ENCODE results near the gene ZMIZ1.

Gene ZMIZ1

DNA sequence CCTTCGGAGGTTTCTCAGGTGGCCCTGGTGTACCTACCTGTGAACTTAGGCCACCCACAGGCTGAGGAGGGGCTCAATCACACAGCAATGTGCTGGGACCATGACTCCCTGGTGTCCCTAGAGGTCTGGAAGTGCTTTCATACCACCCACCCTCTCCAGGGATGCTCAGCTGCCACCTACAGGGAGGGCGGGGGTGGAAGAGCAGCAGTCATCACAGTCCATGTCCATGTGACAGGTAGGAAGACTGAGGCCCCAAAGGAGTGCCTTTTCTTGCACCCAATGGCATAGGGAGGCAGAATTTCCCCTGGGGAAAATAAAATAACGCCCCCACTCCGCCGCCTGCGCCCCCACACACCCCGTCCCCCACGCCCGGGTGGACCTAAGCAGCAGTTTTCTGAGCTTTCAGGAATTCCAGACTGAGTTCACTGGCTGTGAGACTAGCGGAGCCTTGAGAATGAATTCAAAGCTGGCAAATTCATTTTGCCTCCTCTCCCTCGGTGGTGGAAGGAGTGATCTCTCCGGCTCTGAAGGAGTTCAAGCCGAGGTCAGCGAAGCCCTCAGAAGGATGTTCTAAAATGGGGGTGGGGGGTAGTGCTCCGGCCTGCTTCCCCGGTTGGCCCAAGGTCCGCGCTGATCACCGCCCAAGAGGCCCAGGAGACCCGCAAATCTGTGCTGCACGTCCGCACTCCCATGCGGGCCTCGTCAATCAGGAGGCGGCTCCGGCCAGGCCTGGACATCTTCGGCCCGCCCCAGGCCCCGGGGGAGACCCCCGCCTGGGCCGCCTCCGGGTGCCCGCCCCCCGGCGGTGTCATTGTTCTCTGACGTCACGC, 2.1 kb upstream of the ZMIZ1 start:
- no peak for DNase-seq (ENCODE audit: low read depth)

DNA sequence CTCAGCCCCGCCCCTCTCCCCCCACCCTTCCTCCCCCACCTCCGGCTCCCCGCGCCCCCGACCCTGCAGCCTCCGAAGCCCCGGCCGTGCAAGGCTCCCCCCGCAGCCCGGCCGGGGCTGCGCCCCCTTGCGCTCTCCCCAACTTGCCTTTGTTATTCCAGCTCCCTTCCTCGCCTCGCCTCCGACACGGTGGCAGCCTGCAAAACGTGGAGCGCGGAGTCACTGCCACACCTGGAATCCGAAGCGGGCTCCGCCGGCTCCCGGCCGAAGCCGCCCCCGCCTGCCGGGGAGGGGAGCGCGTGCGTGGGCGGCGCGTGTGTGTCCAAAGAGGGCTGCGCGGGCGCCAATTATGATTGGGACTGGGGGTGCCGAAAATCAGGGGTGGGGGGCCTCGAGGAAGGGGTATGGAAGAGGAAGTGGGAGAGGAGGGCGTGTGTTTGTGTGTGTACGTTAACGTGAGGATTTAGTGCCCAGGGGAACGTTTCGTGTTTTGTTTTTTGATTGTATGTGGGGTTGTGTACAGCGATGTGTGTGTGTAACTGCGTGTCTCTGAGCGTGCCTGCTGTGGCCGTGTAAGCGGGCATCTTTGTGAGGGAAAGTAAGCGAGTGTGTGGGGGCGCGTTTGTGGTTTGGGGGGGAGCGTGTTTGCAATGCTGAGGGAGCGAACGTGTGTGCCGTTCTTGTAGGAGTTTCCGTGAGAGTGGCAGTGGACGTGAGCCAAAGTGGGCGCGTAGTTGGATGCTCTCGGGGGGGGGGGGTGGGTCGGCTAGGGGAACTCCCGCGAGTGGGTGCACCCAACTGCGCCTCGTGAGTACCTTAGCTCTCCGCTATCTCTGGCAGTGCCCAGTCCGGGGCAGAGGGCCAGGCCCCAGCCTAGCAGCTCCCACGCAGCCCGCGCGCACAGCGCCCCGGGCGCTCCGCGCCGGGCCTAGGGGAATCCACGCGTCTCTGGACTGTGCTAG, 1.2 kb upstream of the ZMIZ1 start:
- peak; percentile 70 for DNase-seq (ENCODE audit: low read depth)

DNA sequence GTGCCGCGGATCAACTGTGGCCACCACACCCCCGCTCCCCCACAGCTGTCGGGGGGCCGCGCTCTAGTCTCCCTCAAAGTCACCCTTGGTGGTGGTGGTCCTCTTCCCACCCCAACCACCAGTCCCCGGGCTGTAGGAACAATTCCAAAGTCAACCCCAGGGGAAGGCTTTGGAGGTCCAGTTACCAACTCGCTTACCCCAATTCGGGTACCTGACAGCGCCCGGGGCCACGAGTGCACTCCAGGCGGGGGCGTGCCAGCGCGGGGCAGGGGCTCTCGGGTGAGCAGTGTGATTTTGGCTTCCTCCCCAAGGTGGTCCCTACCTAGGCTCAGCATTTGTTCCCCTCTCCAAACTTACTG, 584 bp upstream of the ZMIZ1 start:
- no peak for DNase-seq (ENCODE audit: low read depth)

DNA sequence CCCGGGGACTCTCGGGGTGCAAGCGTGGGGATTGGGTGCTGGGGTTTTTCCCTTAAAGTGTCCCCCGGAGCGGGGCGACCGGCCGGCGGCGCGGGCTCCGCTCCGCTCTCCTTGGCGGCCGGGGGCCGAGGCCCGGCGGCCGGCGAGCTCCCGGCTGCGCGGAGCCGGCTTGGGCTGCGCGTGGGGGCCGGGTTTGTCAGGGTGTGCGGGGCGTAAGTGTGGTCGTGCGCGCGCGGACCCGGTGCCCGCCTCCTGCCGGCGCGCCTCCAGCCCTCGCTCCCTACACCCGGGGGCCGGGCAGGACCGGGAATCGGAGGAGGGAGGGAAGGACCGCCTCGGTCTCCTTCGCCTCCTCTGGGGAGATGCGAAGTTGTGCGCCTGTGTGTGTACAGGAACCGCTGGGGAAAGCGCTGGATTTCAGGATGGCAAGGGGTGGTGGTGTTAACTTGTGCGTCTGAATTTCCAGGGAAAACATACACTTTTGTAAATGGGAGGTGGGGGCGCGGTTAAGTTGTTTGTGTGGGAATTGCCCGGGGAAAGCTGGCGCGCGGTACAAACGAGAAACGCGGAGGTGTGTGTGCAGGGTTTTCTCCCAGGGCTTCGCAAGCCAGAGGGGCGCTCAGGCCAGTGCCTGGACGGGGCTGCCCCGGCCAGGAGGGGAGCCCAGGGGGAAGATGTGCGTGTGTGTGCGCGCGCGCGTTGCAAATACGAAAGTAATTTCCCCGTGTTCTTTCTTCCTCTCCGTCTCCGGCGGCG, 737 bp downstream of the ZMIZ1 start:
- DNase-seq (ENCODE audit: low read depth) = no peak

DNA sequence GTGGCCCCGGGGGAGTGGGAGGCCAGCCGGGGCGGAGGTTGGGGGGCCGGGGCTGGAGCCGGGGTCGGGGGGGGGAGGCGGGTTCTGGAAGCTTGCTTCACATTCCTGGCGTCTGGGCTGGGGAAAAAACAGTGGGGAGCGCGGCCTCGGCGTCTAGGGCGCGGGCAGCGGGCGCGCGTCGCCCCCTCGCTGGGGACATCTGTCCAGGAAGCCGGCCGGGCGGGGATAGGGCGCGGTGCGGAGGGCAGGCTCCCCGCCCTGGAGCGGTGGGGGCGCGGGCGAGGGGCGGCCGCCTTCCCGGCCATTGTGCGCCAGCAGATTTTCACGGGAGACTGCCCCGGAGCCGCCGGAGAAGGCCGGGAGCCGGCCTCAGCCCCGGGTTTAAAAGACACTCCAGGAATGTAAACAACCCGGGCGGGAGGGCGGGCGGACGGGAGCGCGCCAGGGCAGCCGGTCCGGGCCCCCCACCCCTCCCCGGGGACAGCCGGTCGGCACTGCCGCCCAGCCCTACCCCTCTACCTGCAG, 1.4 kb downstream of the ZMIZ1 start:
- DNase-seq (ENCODE audit: low read depth) = no peak

DNA sequence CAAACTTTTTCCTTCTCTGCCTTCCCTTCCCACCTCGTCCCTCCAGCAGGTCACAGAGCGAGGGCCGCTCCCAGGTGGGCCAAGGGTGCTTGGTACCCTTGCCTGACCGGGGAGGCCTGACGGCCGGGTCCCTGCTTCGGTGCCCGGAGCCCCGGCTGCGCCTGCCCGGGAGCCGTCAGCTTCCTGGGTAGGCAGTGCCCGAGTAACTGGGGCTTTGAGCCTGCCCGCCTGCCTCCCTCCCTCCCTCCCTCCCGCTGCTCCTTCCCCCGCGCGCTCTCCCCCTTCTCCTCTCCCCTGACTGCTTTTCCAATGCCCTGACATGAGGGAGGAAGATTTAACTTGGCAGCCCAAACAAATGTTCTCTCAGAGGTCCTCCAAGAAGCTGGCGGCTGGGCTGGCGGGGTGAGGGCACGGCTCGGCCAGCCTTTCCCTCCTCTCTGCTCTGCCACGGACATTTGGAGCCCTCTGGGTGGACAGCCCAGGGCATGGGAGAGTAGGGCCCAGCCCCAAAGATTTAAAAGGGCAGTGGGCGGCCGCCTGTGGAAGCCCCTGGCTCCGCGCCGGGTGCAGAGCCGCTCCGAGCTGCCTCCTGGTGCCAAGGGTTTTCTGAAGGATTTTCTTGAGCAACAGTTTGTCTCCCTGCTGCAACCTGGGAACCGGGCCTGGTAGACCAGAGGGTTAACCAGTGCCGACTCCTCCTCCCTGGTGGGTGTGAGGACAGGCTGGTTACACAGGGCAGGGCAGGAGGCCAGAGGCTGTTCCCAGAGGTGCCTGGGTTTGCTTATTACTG, 2.0 kb downstream of the ZMIZ1 start:
- no peak for DNase-seq (ENCODE audit: low read depth)

DNA sequence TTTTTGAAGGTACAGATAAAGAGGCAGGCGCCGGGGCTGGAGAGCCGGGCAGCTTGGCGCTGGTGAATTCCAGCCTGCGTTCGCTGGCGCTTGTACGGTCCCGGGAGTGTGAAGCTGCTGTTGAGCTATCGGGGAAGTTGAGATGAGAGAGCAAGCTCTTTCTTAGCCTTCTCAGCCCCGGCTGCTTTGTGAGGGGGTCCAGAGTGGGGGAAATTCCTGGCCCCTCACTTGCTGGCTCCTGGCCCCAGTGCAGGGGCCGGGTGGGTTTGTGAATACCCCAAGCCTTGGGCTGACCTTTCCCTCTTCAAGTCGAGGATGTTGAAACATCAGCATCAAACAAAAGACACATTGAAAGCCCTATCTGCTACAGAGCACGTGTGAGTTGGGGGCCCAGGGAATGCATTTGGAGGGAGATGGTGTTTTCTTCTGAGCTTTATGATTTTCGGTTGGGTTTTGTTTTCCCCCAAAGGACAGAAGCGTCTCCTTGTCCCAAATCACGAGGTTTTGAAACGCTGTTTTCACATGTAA, 2.7 kb downstream of the ZMIZ1 start:
- no peak for DNase-seq (ENCODE audit: low read depth)

DNA sequence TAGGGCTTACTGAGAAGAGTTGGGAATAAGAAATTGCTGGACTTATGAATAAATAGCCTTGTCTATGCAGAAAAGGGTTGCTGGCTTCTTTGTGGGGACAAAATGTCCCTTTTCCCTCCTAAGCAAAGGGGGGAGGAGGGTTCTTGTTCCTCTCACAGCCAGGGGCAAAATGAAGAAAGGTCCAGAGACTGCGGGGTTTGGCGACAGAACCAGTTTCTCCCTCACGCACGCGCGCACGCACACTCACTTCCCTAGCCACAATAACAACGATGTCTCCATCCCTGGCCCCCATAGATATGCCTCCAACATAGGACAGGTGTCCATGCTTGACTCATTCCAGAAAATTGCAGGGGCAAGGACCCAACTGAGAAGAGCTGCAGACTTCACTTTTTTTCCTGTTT, 3.3 kb downstream of the ZMIZ1 start:
- no peak for DNase-seq (ENCODE audit: low read depth)

DNA sequence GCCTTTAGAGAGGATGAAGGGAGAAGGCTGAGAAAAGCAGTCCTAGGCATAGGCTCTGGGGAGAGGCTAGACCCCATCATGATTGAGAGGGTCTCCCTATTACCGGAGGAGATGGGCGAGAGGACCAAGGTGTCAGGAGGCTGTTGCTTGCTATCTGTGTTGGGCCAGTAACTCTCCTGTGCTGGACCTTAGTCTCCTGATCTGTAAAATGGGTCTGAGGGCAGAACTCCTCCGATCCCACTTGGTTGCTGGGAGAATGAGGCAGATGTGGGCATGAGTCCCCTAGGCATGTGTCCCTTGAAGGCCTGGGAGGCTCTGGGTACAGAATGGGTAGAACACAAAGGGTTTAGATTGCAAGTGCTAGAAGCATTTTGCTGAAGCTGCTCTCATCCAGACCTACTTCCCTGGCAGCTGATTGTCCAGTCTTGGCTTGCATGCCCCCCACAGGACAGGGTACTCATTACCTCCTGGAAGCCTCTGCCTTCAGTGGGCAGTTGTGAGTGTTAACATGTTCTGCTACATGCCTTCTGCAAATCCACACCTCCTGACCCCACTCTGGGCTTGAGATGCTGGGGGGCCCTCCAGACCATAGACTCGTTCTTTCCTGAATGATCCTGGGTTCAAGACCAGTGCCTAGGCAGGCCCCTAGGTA, 4.4 kb downstream of the ZMIZ1 start:
- no peak for DNase-seq (ENCODE audit: low read depth)

DNA sequence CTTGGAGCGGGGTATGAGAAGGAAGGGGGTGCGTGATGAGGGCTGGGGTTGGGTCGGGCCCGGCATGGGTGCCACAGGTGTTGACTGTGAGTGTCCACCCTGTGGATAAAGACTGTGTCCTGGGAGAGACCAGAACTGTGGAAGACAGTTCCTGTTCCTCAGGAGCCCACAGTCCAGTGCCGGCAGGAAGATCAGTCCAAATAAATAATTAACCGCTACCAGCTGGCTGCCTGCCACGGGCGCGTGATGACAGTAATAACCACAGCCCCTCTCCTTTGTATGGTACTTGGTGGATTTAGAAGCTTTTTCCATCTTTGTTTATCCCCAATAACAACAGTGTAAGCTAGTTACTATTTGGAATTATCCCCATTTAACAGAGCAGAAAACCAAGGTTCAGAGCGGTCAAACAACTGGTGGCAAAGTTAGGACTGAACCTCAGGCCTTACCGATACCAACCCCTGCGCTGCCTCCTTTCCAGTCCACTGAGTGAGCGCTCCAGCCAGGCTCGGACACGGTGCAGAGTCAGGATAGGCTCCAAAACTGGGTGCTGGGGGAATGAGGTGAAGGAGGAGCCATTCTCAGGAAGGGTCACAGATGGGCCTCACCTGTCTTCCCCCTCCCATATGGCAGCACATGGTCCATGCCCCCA, 5.1 kb downstream of the ZMIZ1 start:
- no peak for DNase-seq (ENCODE audit: low read depth)

DNA sequence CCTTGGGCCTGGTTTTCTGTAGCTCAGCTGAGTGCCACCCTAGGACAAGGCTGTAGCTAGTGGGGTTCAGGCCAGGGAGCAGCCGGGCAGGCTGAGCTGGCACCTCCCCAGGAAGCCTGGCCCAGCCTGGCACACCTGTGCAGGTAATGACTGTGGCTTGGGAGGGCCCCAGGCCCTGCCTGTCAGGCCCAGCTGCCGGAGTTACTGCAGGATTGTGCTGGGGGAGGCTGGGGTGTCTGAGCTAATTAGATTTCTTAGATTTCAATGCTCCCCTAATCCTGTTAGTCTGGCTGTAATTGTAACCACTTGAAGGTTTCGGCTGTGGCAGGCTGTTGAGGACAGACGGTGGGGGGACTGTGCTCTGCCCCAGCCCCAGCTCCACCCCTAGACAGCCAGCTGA, 6.0 kb downstream of the ZMIZ1 start:
- no peak for DNase-seq (ENCODE audit: low read depth)

DNA sequence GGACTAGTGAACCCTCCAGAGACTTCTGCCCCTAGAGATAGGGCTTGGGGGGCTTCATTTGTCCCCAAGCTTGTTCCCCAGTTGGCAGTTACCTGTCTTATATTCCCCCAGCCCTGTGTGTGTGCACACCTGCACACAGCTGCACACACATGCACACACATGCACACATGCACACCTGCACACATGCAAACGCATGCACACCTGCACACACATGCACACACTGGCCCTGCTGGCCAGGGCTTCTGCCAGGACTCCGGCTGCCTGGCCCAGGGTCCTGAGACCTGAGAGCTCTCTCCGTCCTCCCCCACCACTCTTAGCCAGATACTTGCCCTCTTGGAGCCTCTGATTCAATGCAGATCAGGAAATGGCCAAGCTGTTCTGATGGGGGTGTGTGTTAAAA, 6.7 kb downstream of the ZMIZ1 start:
- no peak for DNase-seq (ENCODE audit: low read depth)

DNA sequence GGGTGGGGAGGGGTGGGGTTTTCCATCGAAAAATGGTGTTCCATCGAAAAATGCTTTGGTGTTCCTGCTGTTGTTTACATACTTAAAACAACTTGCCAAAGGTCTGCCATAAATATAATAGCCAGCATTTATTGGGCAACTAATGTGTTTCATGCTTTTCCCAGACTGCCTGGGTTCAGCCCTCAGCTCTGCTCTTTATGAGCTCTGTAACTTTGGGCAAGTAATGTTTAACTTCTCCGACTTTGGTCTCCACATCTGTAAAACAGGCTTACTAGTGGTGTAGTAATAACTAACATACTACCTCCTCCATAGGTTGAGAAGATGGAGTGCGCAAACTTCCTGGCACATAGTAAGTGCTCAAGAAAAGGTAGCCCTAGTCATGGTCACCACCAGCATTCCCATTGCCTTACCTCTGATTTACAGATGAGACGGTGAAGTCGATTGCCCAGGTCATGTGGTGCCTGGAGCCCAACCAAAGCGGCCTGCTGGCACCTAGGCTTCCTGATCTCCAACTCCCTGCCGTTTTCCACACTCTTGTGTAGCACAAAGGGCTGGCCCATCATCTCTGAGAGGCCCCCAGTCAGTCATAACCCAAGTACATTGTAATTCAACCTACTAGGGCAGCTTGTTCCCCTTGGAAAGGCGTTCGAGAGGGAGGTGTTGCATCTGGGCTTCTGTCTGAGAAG, 8.9 kb downstream of the ZMIZ1 start:
- DNase-seq (ENCODE audit: low read depth) = no peak

DNA sequence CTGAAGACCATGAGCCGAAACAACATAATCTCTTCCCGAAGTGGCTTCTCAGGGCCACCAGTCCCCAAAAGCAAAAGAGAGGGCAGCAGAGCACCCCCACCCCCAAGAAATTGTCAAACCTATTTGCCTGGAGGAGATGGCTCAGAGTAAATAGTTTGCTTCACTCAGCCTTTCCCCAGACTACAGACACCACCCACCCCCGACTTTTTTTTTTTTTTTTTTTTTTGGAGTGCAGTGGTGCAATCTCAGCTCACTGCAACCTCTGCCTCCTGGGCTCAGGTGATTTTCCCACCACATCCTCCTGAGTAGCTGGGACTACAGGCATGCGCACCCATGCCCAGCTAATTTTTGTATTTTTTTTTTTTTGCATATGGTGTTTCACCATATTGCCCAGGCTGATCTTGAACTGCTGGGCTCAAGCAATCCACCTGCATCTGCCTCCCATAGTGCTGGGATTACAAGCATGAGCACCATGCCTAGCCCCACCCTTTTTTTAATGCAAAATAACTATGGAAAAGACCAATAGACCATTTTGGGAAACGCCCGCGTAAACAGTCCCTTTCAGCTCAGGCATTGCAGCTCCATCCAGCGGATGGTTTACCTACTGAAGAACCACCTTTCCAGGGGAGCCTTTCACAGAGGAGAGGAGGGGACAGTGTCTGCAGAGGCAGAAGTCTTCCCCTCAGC, 9.7 kb downstream of the ZMIZ1 start:
- DNase-seq (ENCODE audit: low read depth) = no peak

DNA sequence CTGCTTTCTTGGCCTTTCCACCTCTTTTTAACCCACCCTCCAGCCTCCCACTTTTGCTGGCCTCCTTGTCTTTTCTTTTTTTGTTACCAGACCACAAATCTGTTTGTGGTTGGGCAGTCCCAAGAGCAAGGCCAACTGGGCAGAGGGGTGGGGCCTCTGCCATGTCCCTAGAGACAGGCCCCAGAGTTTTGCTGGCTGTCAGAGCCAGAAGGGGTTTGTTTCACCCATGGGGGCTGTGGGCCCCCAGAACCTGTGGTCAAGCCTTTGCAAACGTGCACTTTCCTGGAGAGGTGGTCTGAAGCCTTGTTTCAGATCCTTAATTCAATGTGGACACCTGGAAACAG, 10.3 kb downstream of the ZMIZ1 start:
- DNase-seq (ENCODE audit: low read depth) = no peak

DNA sequence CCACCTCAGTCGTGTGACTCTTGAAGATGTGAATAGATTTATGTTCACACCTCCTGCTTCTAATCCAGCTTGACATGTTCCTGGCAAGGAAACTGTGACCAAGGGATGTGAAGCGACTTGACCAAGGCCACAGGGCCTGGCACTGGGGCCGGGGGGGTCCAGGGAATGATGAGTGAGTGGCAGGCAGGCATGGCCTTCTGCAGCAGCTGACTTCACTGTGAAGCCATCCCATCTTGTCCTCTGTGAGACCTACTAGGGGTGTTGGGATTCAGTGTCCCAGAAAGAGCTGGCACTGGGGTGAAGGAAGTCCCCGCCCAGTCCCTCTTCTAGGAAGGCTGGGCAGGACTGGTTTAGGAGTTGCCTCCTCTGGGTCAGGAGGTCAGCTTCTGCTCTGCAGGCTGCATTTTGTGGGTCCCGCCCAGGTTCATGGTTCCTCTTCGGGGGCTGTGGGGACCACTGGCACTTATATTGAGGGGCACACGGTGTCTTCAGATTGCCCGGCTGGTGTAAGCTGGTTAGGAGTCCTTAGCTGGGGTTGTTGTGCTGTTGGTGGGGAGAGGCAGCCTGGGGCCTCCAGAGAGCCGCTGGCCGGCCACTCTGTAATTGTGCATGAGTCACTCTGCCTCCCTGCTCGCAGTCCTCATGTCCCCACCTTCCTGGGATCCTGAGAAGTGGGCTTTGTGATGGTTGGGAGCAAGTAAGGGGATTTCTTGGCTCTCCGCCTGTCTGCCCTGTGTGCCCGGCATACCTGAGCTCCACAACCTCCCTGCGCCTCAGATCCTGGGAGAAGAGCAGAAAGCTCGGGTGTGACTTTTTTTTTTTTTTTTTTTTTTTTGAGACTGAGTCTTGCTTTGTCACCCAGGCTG, 11.0 kb downstream of the ZMIZ1 start:
- no peak for DNase-seq (ENCODE audit: low read depth)

DNA sequence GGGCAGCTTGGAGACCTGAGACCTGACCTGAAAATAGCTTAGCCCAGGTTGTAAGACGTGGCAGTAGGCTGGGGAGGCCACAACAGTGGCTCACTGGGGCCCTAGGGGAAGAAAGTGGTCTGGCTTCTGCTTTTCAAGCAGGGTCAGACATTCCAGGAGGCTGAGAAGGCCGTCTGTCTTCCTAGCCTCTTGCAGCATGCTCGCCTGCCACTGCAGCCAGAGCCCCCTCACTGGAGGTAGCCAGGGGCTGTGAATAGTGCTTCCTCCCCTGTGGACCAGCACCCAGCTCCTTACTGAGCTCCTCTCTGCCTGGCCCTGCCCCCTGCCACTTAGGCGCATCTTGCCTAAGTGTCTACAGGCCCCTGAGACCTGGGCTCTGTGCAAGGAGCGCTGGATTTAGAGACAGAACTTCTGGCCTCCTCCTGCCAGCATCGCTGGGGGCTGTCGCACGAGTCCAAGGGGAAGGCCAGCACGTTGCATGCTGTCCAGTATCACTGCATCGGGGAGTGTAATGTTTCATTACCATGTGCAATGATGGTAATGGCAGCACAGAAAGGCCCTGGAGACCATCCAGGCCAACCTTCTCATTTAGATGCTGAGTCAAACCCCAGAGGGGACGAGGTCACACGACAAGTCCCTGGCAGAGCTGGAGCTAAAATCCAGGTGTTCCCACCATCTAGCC, 12.7 kb downstream of the ZMIZ1 start:
- no peak for DNase-seq (ENCODE audit: low read depth)

DNA sequence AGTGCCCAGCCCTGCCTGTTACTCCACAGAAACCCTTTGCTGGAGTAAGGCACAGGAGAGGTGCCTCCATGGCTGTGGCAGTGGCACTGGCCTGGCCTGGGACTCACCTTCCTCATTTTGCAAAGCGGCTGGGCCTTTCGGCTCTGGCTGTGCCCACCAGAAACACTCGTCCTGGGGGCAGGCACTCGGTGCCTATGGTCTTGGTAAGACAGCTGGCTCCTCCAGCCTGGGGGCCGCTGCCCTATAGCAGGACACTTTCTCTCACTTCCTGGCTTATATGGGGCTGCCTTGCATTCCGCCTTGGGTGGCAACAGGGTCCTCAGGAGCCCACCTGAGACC, 13.2 kb downstream of the ZMIZ1 start:
- DNase-seq (ENCODE audit: low read depth) = no peak

Measured in activated T-helper 1 cell treated with Interleukin-2 at 50 U/mL for 16 hours (primary cell).